Camera-type eye (tissue), 1 donor: Measurements from ENCODE around the gene ZNF689. TPM values are rescaled to one million over a fixed set of nuclear protein-coding genes. Genes with fewer than 3 reads are reported as not detected.

Experiments
- total RNA-seq: library from RNA; depleted of rRNA; stranded (reverse); fragments of >200 nt; gene quantifications from one replicate; pipeline ENCODE4 v1.2.3, GENCODE V29; 2014

Gene ZNF689
- total RNA-seq = 8.2 TPM

DNA sequence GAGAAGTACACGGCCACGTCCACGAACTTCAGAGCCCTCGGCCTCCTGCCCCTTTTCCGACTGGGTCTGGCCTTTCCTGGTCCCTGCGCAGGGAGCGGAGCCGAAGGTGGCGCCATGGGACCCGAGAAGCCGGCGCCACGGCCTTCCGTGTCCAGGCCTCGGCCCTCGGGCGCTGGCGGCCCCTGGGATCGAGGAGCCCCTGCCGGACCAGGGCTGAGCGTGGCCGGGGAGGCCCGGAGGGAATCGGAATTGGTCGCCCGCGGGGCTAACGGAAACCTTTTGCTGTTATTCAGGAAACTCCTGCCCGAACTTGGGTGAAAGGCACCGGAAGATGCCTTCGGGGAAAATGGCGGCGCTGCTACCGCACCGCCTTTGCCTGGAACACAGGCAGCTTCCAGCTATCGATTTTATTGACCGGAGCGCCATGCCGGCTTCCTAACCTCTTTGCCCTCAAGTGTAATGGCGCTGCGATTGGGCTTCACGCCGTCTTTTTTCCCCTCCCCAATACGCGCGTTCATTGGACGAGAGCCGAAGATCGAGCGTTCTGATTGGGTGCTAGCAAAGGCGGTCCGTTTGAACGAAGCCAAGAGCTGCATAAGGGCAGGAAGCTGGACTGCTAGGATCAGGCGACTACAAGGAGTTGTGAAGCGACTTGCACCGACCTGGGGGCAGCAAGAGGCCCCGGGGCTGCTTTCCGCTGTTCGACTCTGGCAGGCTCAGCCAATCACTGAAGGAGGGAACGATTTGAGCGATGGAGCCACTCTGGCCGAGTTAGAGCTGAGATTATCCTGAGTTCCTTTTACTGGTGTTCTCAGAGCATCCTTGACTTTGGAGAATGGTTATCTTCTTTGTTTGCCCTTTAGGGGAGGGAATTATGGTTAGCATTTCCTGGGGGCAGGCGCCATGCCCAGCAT, at the start of gene ZNF689:
Gene ZNF689, minus strand, starts transcription at position 464 of the 914 bp plus-strand sequence. Its CDS starts 348 bp downstream, at position 116.

DNA sequence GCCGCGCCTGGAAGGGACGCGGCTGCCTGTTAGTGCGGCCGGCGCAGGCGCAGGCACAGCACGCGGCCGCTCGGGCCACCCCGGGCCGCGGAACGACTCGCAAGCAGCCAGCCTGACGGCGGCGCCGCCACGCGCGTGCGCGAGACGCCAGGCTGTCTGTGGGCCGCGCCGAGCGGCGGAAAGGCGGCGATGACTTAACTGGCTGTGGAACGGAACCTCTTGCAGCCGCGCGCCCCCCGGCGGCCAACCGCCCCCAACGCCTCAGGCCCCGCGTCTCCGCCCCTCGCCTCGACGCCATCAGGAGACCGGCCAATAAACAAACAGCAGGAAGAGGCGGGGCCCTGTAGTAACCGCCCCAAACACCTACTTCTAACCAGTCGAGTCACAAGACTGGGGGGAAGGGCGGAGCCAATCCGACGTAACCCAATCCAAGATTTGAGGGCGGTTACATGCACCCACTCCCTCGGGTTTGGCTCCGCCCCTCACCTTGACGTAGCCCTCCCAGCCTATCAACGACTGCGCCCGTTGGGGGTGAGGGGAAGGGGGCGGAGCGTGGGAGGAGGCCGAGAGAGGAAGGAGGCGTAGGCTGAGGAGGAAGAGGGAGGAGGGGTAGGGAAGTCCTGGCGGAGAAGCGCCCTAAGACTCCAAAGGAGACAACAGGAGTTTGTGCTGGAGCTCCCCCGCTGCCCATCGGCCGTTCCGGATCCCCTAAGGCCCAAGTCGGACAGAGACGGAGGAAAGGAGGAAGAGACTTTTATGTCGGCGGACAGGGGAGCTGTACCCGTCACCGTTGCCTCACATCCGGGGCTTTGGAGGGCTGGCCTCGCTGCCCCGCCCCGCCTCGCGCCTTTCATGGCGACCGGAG, 47.9 kb upstream of the ZNF689 start, which contains the start of gene FBRS:
Gene FBRS, plus strand, starts transcription at position 566 of the 865 bp plus-strand sequence. CDS start 1,088 bp downstream, outside the sequence.

DNA sequence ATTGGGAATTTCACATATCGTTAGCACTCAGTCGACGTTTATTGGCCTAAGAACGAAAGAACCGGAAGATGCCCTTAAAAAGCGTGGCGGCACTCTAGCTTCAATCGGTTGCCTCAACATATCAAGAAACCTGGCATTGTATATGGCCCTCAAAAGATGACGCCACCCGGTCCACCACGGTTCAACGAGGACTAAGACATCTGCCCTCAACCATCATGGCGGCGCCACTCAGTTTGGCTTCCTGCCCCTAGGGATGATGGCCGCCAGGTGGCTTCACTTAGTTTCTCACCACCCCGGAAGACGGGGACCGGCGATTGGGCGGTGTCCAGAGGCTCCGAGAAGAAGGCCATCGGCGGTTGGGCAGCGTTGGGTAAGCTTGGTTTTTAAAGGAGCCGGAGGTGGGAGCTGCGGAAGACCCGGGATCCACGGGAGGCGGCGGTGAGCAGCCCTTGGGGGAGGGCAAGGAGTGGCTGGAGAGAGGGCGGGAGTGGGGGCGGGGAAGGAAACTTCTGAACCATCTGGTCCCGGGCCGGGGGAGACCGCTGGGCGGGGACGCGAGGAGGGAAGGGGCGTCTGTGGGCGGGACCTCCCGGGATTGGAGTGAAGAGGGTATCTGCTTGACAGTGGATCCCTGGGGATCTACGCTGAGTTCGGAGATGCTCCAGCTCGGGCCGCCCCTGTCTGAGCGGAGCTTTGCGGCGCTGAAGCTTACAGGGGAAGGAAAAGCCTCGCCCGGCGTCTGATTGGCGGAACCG, 40.4 kb upstream of the ZNF689 start, which contains the start of gene PRR14:
Gene PRR14, plus strand, starts transcription at position 592 of the 755 bp plus-strand sequence. CDS start 686 bp downstream, outside the sequence.

DNA sequence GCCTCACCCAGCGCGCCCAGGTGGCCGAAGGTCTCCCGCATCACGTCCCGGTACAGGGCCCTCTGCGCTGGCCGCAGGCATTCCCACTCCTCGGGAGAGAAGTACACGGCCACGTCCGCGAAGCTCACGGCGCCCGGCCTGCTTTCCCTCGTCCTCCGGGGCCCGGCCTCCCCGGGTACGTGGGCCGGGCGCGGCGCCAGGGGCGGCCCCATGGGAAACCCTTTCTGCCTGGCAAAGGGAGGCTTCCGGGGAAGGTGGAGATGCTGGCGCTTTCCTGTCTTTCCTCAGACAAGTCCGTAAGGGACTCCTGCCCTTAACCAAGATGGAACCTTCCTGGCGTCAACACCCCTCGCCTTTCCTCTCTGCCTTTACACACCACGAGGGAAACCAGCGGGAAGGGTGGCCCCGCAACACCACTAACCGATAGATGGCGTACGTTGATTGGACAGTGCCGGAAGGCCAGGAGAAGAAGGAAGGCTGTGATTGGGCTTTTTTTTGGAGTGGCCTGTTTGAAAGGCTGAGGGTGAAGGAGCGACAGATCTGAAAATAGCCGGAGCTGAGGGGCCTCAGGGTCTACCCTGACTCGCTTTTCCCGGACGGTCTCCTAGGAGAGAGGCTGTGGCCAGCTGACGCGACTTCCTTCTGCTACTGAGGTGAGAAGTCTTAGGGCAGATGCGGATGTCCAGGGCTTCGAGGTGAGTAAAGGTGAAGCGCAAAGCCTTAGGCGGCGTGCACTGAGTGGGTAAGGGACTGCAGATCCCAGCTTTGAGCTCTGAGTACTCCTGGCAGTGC, 24.6 kb downstream of the ZNF689 start, which contains the start of gene ZNF785:
Gene ZNF785, minus strand, starts transcription at position 298 of the 792 bp plus-strand sequence. Its CDS starts 86 bp downstream, at position 212.

DNA sequence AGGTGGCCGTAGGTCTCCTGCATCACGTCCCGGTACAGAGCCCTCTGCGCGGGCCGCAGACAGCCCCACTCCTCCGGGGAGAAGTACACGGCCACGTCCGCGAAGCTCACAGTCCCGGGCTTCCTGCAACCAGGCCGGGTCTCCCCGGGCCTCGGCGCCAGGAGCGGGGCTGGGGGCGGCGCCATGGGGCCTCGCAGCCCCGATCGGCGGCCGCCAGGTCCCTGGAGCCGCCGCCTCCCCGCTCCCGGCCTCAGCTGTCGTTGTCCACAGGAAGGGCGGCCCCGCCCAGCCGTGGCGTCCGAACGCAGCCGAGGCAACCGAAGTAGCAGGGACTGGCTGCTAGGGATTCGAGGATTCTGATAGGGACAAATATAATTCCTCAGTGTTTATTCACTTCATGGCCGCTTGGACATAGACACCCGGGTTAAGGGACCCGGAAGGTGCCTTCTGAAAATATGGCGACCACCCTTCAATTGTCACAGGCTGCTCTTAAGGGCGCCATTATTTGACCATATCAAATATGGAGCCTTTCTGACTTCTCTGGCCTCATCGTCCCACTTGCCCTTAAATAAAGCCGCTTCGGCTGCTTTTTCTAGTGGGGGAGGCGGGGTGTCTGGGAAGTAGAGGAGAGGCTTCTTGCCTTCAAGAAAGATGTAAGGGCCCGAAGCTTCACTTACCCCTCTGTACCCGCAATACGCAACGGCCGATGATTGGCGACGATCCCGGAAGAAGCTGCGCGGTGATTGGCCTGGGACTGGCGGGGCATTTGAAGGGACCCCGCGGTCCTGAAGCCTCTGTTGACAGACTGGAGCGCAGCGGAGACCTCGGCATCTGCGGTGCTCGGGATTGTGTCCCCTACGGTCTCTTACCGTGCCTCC, 38.5 kb downstream of the ZNF689 start, which contains the start of gene ZNF688:
Gene ZNF688, minus strand, starts transcription at position 270 of the 878 bp plus-strand sequence. Its CDS starts 85 bp downstream, at position 185.

DNA sequence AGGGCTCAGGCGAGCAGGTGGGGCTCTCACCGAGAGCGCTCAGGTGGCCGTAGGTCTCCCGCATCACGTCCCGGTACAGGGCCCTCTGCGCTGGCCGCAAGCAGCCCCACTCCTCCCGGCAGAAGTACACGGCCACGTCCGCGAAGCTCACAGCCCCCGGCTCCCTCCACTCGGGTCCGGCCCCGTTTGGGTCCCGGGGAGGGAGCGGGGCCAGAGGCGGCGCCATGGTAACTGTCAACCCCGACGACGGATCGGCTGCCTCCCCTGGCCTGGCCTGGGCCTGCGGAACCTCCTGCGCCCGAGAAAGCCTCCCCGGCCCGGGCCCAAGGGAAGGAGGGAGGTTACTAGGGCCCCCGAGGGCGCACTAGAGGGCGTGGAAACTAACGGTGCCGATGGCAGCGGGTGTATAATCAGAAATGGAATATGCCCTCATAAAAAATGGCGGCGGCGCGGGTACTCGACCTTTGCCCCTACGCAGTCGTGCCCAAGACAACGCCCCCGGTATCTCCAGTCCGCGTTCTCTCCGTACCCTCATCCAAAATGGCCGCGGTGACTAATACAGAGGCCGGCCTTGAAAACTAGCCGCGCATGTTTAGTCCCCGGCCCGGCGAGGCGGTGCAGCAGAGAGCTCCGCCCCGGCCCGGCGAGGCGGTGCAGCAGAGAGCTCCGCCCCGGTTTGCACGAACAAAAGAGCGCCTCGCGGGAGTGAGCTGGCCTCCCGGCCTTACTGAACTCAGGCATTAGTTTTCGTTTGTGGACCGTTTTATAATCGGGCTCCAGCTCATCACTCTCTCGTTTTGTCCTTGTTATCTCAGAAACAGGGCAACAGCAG, 52.0 kb downstream of the ZNF689 start, which contains the start of gene ZNF764:
Gene ZNF764, minus strand, starts transcription at position 418 of the 832 bp plus-strand sequence. Its CDS starts 192 bp downstream, at position 226.

Other genes with a start within 250 kb of the ZNF689 start
- gene TBC1D10B, start 239.9 kb downstream of the ZNF689 start, total RNA-seq = 38.1 TPM
- gene MYL11, start 235.6 kb downstream of the ZNF689 start, total RNA-seq = 194 TPM
- gene SEPTIN1, start 227.8 kb downstream of the ZNF689 start, total RNA-seq = 0.44 TPM
- gene ZNF48, start 215.0 kb downstream of the ZNF689 start, total RNA-seq = 18.3 TPM
- gene ZNF771, start 202.8 kb downstream of the ZNF689 start, total RNA-seq = 8.4 TPM
- gene DCTPP1, start 180.4 kb downstream of the ZNF689 start, total RNA-seq = 20.0 TPM
- 17.2 TPM for gene SEPHS2, start 164.5 kb downstream of the ZNF689 start, total RNA-seq
- gene ITGAL, start 137.6 kb downstream of the ZNF689 start, total RNA-seq = 3.8 TPM
- gene ZNF768, start 83.8 kb downstream of the ZNF689 start, total RNA-seq = 26.4 TPM
- 18.6 TPM for gene ZNF747, start 75.5 kb downstream of the ZNF689 start, total RNA-seq
- gene ZNF764, start 52.0 kb downstream of the ZNF689 start, total RNA-seq = 17.8 TPM
- gene ZNF688, start 38.7 kb downstream of the ZNF689 start, total RNA-seq = 9.2 TPM
- gene ZNF785, start 24.7 kb downstream of the ZNF689 start, total RNA-seq = 30.5 TPM
- gene PRR14, start 40.6 kb upstream of the ZNF689 start, total RNA-seq = 26.1 TPM
- gene FBRS, start 48.0 kb upstream of the ZNF689 start, total RNA-seq = 30.7 TPM
- 58.9 TPM for gene SRCAP, start 88.8 kb upstream of the ZNF689 start, total RNA-seq
- 10.8 TPM for gene PHKG2, start 138.0 kb upstream of the ZNF689 start, total RNA-seq
- gene CFAP119, start 151.7 kb upstream of the ZNF689 start, total RNA-seq = 4.6 TPM
- 148 TPM for gene RNF40, start 151.9 kb upstream of the ZNF689 start, total RNA-seq
- 18.8 TPM for gene ZNF629, start 176.8 kb upstream of the ZNF689 start, total RNA-seq